ENCODE data around the gene CHKA.

GRCh38 chr11:68002938-68003845 lies 118.0 kb downstream of the CHKA start:
- TF ChIP-seq CTCF (optimal IDR thresholded peaks at IDR 0.05 in 1 of 3, IDR thresholded peaks at IDR 0.05 in 1 of 3, conservative IDR thresholded peaks at IDR 0.05 in 1 of 3; ENCODE audit: extremely low read depth in 1 of 3, insufficient read depth in 2 of 3, low read length in 3 of 3) (no peak), EZH2 (IDR thresholded peaks at IDR 0.05; ENCODE audit: low read length) (no peak)
